Measurements from ENCODE around the gene ZNF770. TPM values are rescaled to one million over a fixed set of nuclear protein-coding genes. Genes with fewer than 3 reads are reported as not detected.
A peak's percentile ranks its signal among the peaks of the same experiment; 100 is the strongest.

ZNF770 gene
- total and polyA plus RNA-seq, 2 donors (not counting 3 experiments of a cell fraction or from before 2014, with no cell fraction given): 6.4 to 30.3 TPM

GRCh38 chr15:34941831-34942230 is 46.3 kb downstream of the ZNF770 start:
- Histone ChIP-seq H3K4me1 (ENCODE audit: control insufficient read depth, extremely low read depth, insufficient read depth, low read length) (peaks cover 5% of the 10 kb centered on the region), H2AFZ (ENCODE audit: low read depth, low read length) (no peak overlapping the region), H3K4me2 (ENCODE audit: insufficient read depth, low read length) (no peak overlapping the region), H3K9ac (replicated peaks; ENCODE audit: extremely low read depth, insufficient read depth, low read length) (no peak overlapping the region), H3K27ac (ENCODE audit: insufficient read depth, low read depth, low read length) (no peak overlapping the region), H4K20me1 (replicated peaks; ENCODE audit: control insufficient read depth, extremely low read depth, insufficient read depth, low read length) (no peaks in the 10 kb centered on the region), H3K9me1 (replicated peaks; ENCODE audit: control insufficient read depth, extremely low read depth, insufficient read depth, low read length) (no peaks in the 10 kb centered on the region), H3K4me3 (replicated peaks in 1 of 3; ENCODE audit: insufficient read depth in 1 of 3, low read depth in 1 of 3, low read length in 3 of 3) (no peak overlapping the region), H3K9me3 (replicated peaks; ENCODE audit: control insufficient read depth, insufficient read depth, low read length) (no peaks in the 10 kb centered on the region), H3K27me3 (ENCODE audit: control insufficient read depth in 2 of 2, insufficient read depth in 2 of 2, low read length in 2 of 2) (no peaks in the 10 kb centered on the region), H3K79me2 (ENCODE audit: control insufficient read depth, insufficient read depth, low read length) (no peaks in the 10 kb centered on the region), H3K36me3 (ENCODE audit: control insufficient read depth in 2 of 2, extremely low read depth in 1 of 2, insufficient read depth in 2 of 2, low read length in 2 of 2) (peaks cover 7 to 9% of the 10 kb centered on the region in 2 experiments)
- intact Hi-C loops (cut with micrococcal nuclease): no loop called here
- no peak for TF ChIP-seq JUN (IDR thresholded peaks at IDR 0.05; ENCODE audit: borderline replicate concordance, insufficient read depth, insufficient read length, low read depth)
- FAIRE-seq: no peak
- dilution Hi-C loops (cut with MboI; ENCODE audit: extremely low pct_ligation_motif_present, low sequenced_read_pairs): no loop called here
- CTCF ChIA-PET: interaction anchor here (0.6 to 2.4 kb wide), 4 partner anchors 15 to 234 kb away, joined by 3 to 11 read pairs (median 4); partner anchors contain the start of gene AQR
- POLR2A ChIA-PET: no interaction called here
- no TSS peak for BruUV-seq (replicated peaks)
- peak; percentile 1 for DNase-seq (ENCODE audit: low read depth, low spot score)

GRCh38 chr15:34941185-34941698 is 46.8 kb downstream of the ZNF770 start:
- Histone ChIP-seq H3K9me3 (replicated peaks; ENCODE audit: control insufficient read depth, insufficient read depth, low read length) (no peaks in the 10 kb centered on the region), H3K4me1 (ENCODE audit: control insufficient read depth, extremely low read depth, insufficient read depth, low read length) (peaks cover 5% of the 10 kb centered on the region), H3K27ac (ENCODE audit: insufficient read depth, low read depth, low read length) (no peak overlapping the region), H3K9ac (replicated peaks; ENCODE audit: extremely low read depth, insufficient read depth, low read length) (no peak overlapping the region), H3K79me2 (ENCODE audit: control insufficient read depth, insufficient read depth, low read length) (no peaks in the 10 kb centered on the region), H4K20me1 (replicated peaks; ENCODE audit: control insufficient read depth, extremely low read depth, insufficient read depth, low read length) (no peaks in the 10 kb centered on the region), H3K9me1 (replicated peaks; ENCODE audit: control insufficient read depth, extremely low read depth, insufficient read depth, low read length) (no peaks in the 10 kb centered on the region), H3K4me3 (replicated peaks in 1 of 3; ENCODE audit: insufficient read depth in 1 of 3, low read depth in 1 of 3, low read length in 3 of 3) (no peak overlapping the region), H3K4me2 (ENCODE audit: insufficient read depth, low read length) (no peak overlapping the region), H3K36me3 (ENCODE audit: control insufficient read depth in 2 of 2, extremely low read depth in 1 of 2, insufficient read depth in 2 of 2, low read length in 2 of 2) (peaks cover 7 to 9% of the 10 kb centered on the region in 2 experiments), H2AFZ (ENCODE audit: low read depth, low read length) (no peak overlapping the region), H3K27me3 (ENCODE audit: control insufficient read depth in 2 of 2, insufficient read depth in 2 of 2, low read length in 2 of 2) (no peaks in the 10 kb centered on the region)
- ChIA-PET CTCF (interaction anchor here (1.5 to 2.4 kb wide), 2 partner anchors 15 to 28 kb away, joined by 4 to 11 read pairs; partner anchors contain the start of gene AQR), POLR2A (no interaction called here)
- FAIRE-seq (no peak), DNase-seq (ENCODE audit: low read depth, low spot score) (no peak)
- dilution Hi-C loops (cut with MboI; ENCODE audit: extremely low pct_ligation_motif_present, low sequenced_read_pairs) (no loop called here), intact Hi-C loops (cut with micrococcal nuclease) (no loop called here)
- BruUV-seq (replicated peaks): no TSS peak
- no peak for TF ChIP-seq POLR2AphosphoS5 (IDR thresholded peaks at IDR 0.05; ENCODE audit: insufficient read depth, low read depth, low read length)
- no peak for TF ChIP-seq POLR2A (IDR thresholded peaks at IDR 0.05; ENCODE audit: low read depth, low read length)
- no peak for TF ChIP-seq JUN (IDR thresholded peaks at IDR 0.05; ENCODE audit: borderline replicate concordance, insufficient read depth, insufficient read length, low read depth)
- no peak for TF ChIP-seq MYC (IDR thresholded peaks at IDR 0.05; ENCODE audit: low read depth, low read length)
- TF ChIP-seq FOS (IDR thresholded peaks at IDR 0.05; ENCODE audit: borderline replicate concordance, insufficient read depth, low read length): no peak
- no peak for TF ChIP-seq GATA2 (IDR thresholded peaks at IDR 0.05; ENCODE audit: insufficient read depth, insufficient read length, low read depth, low read length)
- no peak for TF ChIP-seq MAX (IDR thresholded peaks at IDR 0.05; ENCODE audit: insufficient read depth, insufficient read length)
- TF ChIP-seq CTCF (IDR thresholded peaks at IDR 0.05; ENCODE audit: extremely low read depth in 1 of 2, insufficient read depth in 1 of 2, low read depth in 1 of 2, low read length in 2 of 2): no peak
- no peak for TF ChIP-seq EZH2 (IDR thresholded peaks at IDR 0.05; ENCODE audit: borderline replicate concordance, low read depth, low read length, severe bottlenecking)
